ENCODE results near the gene POU3F2. TPM values are rescaled to one million over a fixed set of nuclear protein-coding genes. Genes with fewer than 3 reads are reported as not detected.

POU3F2 gene
- total RNA-seq, 1 experiment from 2014 or later = not detected

DNA sequence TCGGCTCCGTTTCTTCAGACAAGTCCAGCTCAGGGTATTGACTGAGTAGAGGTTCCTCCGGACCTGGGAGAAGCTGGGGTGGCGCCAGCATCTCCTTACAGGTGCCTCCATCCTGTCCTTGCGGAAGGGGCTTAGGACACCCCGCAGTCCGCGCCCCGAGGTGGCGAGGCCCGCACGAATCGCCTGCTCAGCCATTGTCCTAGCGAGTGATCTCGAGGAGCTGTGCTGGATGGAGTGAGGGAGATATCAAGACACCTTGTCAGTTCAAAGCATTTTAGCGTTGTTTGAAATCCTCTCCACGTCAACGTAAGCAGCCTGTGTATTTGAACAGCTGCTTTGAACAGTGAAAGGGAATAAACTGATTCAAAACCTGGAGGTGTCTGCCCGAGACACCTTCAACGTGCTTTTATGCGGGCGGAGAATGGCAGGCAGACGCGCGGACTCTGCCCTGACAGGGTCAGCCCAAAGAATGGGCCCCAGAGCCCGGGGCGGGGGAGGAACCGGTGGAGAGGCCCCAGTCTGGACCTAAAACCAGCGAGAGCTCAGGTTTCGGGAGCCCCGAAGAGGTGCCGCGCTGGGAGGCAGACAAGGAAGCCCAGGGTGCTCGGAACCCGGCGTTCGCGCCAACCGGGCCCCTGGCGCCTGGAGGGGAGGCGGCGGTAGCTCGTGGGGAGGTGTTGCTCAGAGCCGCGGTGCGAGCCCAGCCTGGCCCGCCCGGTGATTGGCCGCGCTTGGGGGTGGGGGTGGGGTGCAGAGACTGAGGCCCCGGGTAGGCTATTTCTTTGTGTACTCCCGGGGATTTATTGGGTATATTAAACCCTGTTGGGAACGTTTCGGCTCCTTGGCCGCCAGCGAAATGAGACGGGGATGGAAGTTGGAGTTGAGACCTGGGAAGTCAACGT, 3.1 kb upstream of the POU3F2 start:
- H3K9me3 ChIP-seq = no peaks in the 10 kb centered on the region
- no peak for DNase-seq
- intact Hi-C loops (cut with micrococcal nuclease; ENCODE audit: unreplicated experiment) = no loop called here
- H3K4me3 ChIP-seq (ENCODE audit: low read depth, low read length) = peak overlapping the region; percentile 20
- Mint-ChIP-seq H3K9me3 (ENCODE audit: unreplicated experiment) (no peaks in the 10 kb centered on the region), H3K27ac (ENCODE audit: unreplicated experiment) (no peak overlapping the region), H3K4me1 (ENCODE audit: low read depth, unreplicated experiment) (peaks cover 7% of the 10 kb centered on the region), H3K4me3 (ENCODE audit: unreplicated experiment) (peak overlapping the region; percentile 65), H3K27me3 (ENCODE audit: insufficient read depth, unreplicated experiment) (peaks cover 56% of the 10 kb centered on the region), H3K36me3 (ENCODE audit: insufficient read depth, unreplicated experiment) (no peaks in the 10 kb centered on the region)
- CTCF ChIA-PET = interaction anchor here (0.5 kb wide), 1 partner anchor 858 kb away, joined by 3 read pairs; no protein-coding TSS in a partner anchor
- BruUV-seq (replicated peaks) = no TSS peak
- POLR2A ChIA-PET = no interaction called here
- H3K27me3 ChIP-seq (replicated peaks; ENCODE audit: control insufficient read depth, insufficient read depth, low read length) = peaks cover 21% of the 10 kb centered on the region
- no peaks in the 10 kb centered on the region for H3K36me3 ChIP-seq (ENCODE audit: control insufficient read depth, insufficient read depth, low read length)
- no peak for TF ChIP-seq CTCF (IDR thresholded peaks at IDR 0.05; ENCODE audit: insufficient read depth in 1 of 2, low read depth in 1 of 2, low read length in 1 of 2, severe bottlenecking in 1 of 2, unreplicated experiment in 1 of 2)
- H3K4me1 ChIP-seq = peaks cover 36% of the 10 kb centered on the region

- no peak overlapping the region for H3K4me3 ChIP-seq (ENCODE audit: low read depth, low read length)
These were observed 2.5 kb upstream of the POU3F2 start for GRCh38 chr6:98831959-98832283.

More at GRCh38 chr6:98831959-98832283, 2.5 kb upstream of the POU3F2 start:
- H3K27me3 ChIP-seq (replicated peaks; ENCODE audit: control insufficient read depth, insufficient read depth, low read length) = peaks cover 21% of the 10 kb centered on the region
- Mint-ChIP-seq H3K36me3 (ENCODE audit: insufficient read depth, unreplicated experiment) (no peaks in the 10 kb centered on the region), H3K27me3 (ENCODE audit: insufficient read depth, unreplicated experiment) (peaks cover 56% of the 10 kb centered on the region), H3K27ac (ENCODE audit: unreplicated experiment) (no peak overlapping the region), H3K4me3 (ENCODE audit: unreplicated experiment) (peak overlapping the region; percentile 65), H3K9me3 (ENCODE audit: unreplicated experiment) (no peaks in the 10 kb centered on the region), H3K4me1 (ENCODE audit: low read depth, unreplicated experiment) (peaks cover 7% of the 10 kb centered on the region)
- intact Hi-C loops (cut with micrococcal nuclease; ENCODE audit: unreplicated experiment) = no loop called here
- no peaks in the 10 kb centered on the region for H3K36me3 ChIP-seq (ENCODE audit: control insufficient read depth, insufficient read depth, low read length)
- no peak for TF ChIP-seq CTCF (IDR thresholded peaks at IDR 0.05; ENCODE audit: insufficient read depth in 1 of 2, low read depth in 1 of 2, low read length in 1 of 2, severe bottlenecking in 1 of 2, unreplicated experiment in 1 of 2)
- no peaks in the 10 kb centered on the region for H3K9me3 ChIP-seq
- ChIA-PET CTCF (no interaction called here), POLR2A (no interaction called here)
- BruUV-seq (replicated peaks) = no TSS peak
- DNase-seq = no peak
- H3K4me1 ChIP-seq = peaks cover 36% of the 10 kb centered on the region
